ENCODE data around the gene CYP39A1. TPM values are rescaled to one million over a fixed set of nuclear protein-coding genes. Genes with fewer than 3 reads are reported as not detected.

Gene CYP39A1
- total and polyA plus RNA-seq, 10 of the 15 experiments (the other 5 are each of a cell fraction or from before 2014, with no cell fraction given) = not detected

GRCh38 chr6:46661483-46661882, 8.9 kb upstream of the CYP39A1 start:
- H3K9ac ChIP-seq (ENCODE audit: control insufficient read depth, insufficient read depth, low read length) = no peak overlapping the region
- no peaks in the 10 kb centered on the region for H3K36me3 ChIP-seq (ENCODE audit: control insufficient read depth in 2 of 2, insufficient read depth in 2 of 2, low read length in 1 of 2)
- intact Hi-C loops (cut with micrococcal nuclease; ENCODE audit: unreplicated experiment) (no loop called here), in situ Hi-C loops (cut with MboI) (no loop called here)
- ChIA-PET RAD21 (ENCODE audit: unreplicated experiment) (no interaction called here), POLR2A (no interaction called here), CTCF (no interaction called here), SMC1A (ENCODE audit: uncharacterized antibody, unreplicated experiment) (no interaction called here)
- BruUV-seq (replicated peaks) = no TSS peak
- WGBS (ENCODE audit: insufficient coverage, insufficient replicate concordance, low lambda C conversion rate, missing lambda C conversion rate) = 48% methylated on average over 2 of the region's 2 CpGs
- no peaks in the 10 kb centered on the region; a peak in 1 of 4 replicates for H3K27me3 ChIP-seq (replicated peaks in 1 of 2; ENCODE audit: control insufficient read depth in 2 of 2, insufficient read depth in 2 of 2, low read length in 1 of 2)
- H2AFZ ChIP-seq (ENCODE audit: control insufficient read depth, low read depth, low read length) = no peak overlapping the region
- DNase-seq (ENCODE audit: low read depth, low spot score) (no peak), FAIRE-seq (peak; percentile 41), ATAC-seq (no peak)
- H4K20me1 ChIP-seq (ENCODE audit: control insufficient read depth, insufficient read depth) = no peaks in the 10 kb centered on the region
- no peak overlapping the region for H3K4me2 ChIP-seq (ENCODE audit: control insufficient read depth, insufficient read depth)
- H3K27ac ChIP-seq (ENCODE audit: control insufficient read depth, insufficient read depth) = no peak overlapping the region
- H3K4me1 ChIP-seq (ENCODE audit: control insufficient read depth, insufficient read depth, low read length) = no peaks in the 10 kb centered on the region
- no peaks in the 10 kb centered on the region for H3K9me3 ChIP-seq (replicated peaks; ENCODE audit: control insufficient read depth, insufficient read depth, low read length)
- H3K79me2 ChIP-seq (ENCODE audit: control insufficient read depth, insufficient read depth, low read length) = no peaks in the 10 kb centered on the region
- no peak for TF ChIP-seq ZBTB33 (IDR thresholded peaks at IDR 0.05)
- no peak for TF ChIP-seq NR2F1 (conservative IDR thresholded peaks at IDR 0.05)
- no peak for TF ChIP-seq NFYB (IDR thresholded peaks at IDR 0.05; ENCODE audit: insufficient read depth, low read depth, low read length)
- TF ChIP-seq CREB1 (IDR thresholded peaks at IDR 0.05; ENCODE audit: low read depth) = no peak
- TF ChIP-seq IKZF1 (conservative IDR thresholded peaks at IDR 0.05) = no peak
- TF ChIP-seq TCF7 (IDR thresholded peaks at IDR 0.05; ENCODE audit: borderline replicate concordance) = no peak
- TF ChIP-seq HDAC2 (IDR thresholded peaks at IDR 0.05) = no peak
- no peak for TF ChIP-seq ZBTB4 (CRISPR knock-in tag; IDR thresholded peaks at IDR 0.05)
- TF ChIP-seq YY1 (IDR thresholded peaks at IDR 0.05; ENCODE audit: low read depth, low read length) = no peak
- no peak for TF ChIP-seq ATF2 (IDR thresholded peaks at IDR 0.05; ENCODE audit: low read length)
- no peak for TF ChIP-seq NRF1 (conservative IDR thresholded peaks at IDR 0.05; ENCODE audit: low read depth, low read length)
- no peak for TF ChIP-seq RBBP5 (conservative IDR thresholded peaks at IDR 0.05)
- TF ChIP-seq KAT2A (conservative IDR thresholded peaks at IDR 0.05; ENCODE audit: control insufficient read depth, low read depth, low read length) = no peak
- H3K4me3 ChIP-seq = no peak overlapping the region

Measured in GM12878 (cell line).